H1 (cell line): Measurements from ENCODE around the gene NKAIN2. TPM values are rescaled to one million over a fixed set of nuclear protein-coding genes. Genes with fewer than 3 reads are reported as not detected.

Source experiments
- CHD2 ChIP-seq: IDR thresholded peaks from 2 replicates; pipeline ENCODE4 v1.6.1; 2012; ENCODE audit warnings: low read length, improper control_type of control experiment
- EP300 ChIP-seq, 2 experiments: IDR thresholded peaks; 1 replicate in 1 of 2; 2 replicates in 1 of 2; pipeline ENCODE4 v1.6.1; 2011 to 2012; ENCODE audit warnings: low read depth in 2 of 2, low read length in 2 of 2, mild to moderate bottlenecking in 2 of 2, borderline replicate concordance in 1 of 2, inconsistent platforms in 1 of 2, moderate library complexity in 1 of 2
- MAFK ChIP-seq: IDR thresholded peaks from 2 replicates; pipeline ENCODE4 v1.6.1; 2012; ENCODE audit warnings: low read depth, mild to moderate bottlenecking, improper control_type of control experiment, low read length
- YY1 ChIP-seq: IDR thresholded peaks from 2 replicates; pipeline ENCODE4 v1.6.1; 2011; ENCODE audit warnings: low read depth, mild to moderate bottlenecking, low read length
- polyA plus RNA-seq, 7 experiments: library from polyadenylated mRNA; depleted of rRNA in 3 of 7; stranded (reverse) in 5 of 7; unstranded in 2 of 7; fragments of >200 nt in 5 of 7; fragments of 200-250 nt in 2 of 7; gene quantifications; 1 replicate in 5 of 7; 2 replicates in 1 of 7; 4 replicates in 1 of 7; pipeline versions ENCODE4 v1.2.1 to v1.2.3, GENCODE V29; 2011 to 2013; ENCODE audit warnings: missing spikeins in 2 of 7, mixed read lengths in 2 of 7
- total RNA-seq: library from RNA; stranded (reverse); fragmentation: NEBNext Ultra II Directional; extraction: Animal tissue kit (Norgen Biotek cat#: 25700); gene quantifications from 2 replicates; pipeline ENCODE4 v1.2.1, GENCODE V29; 2021
- TF ChIP-seq, protein P1 (sequence below), 3 experiments: IDR thresholded peaks; 1 replicate in 2 of 3; 2 replicates in 1 of 3; pipeline versions ENCODE4 v1.5.1 to v1.6.1; 2011; ENCODE audit warnings: low read length in 3 of 3, mild to moderate bottlenecking in 3 of 3, inconsistent platforms in 2 of 3, low read depth in 1 of 3, moderate library complexity in 1 of 3; ENCODE audit not compliant: insufficient read depth in 1 of 3; ENCODE audit errors: control extremely low read depth in 1 of 3

NKAIN2 gene
- total and polyA plus RNA-seq, 2 of the 8 experiments (the other 6 are each of a cell fraction or from before 2014, with no cell fraction given): 0.20 to 0.34 TPM

DNA sequence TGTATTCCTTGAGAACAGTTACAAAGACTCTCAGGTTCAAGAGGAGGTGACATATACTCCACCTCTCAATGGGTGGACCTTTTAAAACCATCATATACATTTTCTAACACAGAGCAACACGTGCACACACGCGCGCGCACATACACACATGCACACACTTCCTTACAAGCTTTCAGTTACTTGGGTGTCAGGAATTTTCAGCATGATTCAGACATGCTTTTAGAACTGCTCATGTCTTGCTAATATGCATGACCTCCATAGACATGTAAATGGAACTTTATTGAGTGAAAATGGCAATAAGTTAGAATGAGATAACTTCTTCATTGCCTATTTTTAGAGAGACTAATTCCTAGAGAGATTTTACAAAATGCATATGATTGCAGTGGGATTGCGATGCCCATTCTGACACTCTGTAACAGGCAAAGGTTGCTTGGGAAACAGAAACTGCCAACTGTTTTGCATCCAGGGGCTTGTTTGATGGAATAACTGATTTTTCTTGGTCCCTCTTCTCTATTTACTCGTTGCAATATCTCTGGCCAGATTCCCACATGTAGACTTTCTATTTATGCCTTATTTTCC is 627.2 kb downstream of the NKAIN2 start (continued):
- TF ChIP-seq MAFK (no peak), YY1 (no peak), EP300 (IDR thresholded peaks at IDR 0.05; ENCODE audit: borderline replicate concordance in 1 of 2, low read depth in 2 of 2, low read length in 2 of 2) (no peak), CHD2 (no peak)
- TF ChIP-seq, protein P1, sequence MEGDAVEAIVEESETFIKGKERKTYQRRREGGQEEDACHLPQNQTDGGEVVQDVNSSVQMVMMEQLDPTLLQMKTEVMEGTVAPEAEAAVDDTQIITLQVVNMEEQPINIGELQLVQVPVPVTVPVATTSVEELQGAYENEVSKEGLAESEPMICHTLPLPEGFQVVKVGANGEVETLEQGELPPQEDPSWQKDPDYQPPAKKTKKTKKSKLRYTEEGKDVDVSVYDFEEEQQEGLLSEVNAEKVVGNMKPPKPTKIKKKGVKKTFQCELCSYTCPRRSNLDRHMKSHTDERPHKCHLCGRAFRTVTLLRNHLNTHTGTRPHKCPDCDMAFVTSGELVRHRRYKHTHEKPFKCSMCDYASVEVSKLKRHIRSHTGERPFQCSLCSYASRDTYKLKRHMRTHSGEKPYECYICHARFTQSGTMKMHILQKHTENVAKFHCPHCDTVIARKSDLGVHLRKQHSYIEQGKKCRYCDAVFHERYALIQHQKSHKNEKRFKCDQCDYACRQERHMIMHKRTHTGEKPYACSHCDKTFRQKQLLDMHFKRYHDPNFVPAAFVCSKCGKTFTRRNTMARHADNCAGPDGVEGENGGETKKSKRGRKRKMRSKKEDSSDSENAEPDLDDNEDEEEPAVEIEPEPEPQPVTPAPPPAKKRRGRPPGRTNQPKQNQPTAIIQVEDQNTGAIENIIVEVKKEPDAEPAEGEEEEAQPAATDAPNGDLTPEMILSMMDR (IDR thresholded peaks at IDR 0.05; ENCODE audit: control extremely low read depth in 1 of 3, insufficient read depth in 1 of 3, low read depth in 1 of 3, low read length in 3 of 3): no peak
